ENCODE results near the gene CTPS2. TPM values are rescaled to one million over a fixed set of nuclear protein-coding genes. Genes with fewer than 3 reads are reported as not detected.

Gene CTPS2
- total RNA-seq, 1 experiment from 2014 or later = 20.7 TPM

DNA sequence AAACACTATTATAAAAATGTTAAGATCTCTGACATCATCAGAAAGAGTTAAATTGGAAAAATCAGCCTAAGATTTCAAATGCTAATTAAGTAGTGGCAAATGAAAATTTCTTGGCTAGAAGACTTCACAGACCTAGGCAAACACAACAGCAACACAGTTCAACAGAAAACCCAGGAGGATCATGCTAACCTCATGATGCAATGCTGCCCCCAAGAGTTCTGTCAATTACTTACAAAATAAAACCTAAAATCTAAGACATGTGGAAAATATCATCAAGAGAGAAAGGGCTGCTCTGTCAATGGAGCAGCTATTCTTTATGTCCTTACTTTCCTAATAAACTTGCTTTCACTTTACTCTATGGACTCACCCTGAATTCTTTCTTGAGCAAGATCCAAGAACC lies 41.5 kb downstream of the CTPS2 start:
- DNase-seq = peak in 1 of 2 experiments; percentile 19
- TF ChIP-seq, protein P1, sequence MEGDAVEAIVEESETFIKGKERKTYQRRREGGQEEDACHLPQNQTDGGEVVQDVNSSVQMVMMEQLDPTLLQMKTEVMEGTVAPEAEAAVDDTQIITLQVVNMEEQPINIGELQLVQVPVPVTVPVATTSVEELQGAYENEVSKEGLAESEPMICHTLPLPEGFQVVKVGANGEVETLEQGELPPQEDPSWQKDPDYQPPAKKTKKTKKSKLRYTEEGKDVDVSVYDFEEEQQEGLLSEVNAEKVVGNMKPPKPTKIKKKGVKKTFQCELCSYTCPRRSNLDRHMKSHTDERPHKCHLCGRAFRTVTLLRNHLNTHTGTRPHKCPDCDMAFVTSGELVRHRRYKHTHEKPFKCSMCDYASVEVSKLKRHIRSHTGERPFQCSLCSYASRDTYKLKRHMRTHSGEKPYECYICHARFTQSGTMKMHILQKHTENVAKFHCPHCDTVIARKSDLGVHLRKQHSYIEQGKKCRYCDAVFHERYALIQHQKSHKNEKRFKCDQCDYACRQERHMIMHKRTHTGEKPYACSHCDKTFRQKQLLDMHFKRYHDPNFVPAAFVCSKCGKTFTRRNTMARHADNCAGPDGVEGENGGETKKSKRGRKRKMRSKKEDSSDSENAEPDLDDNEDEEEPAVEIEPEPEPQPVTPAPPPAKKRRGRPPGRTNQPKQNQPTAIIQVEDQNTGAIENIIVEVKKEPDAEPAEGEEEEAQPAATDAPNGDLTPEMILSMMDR (IDR thresholded peaks at IDR 0.05; ENCODE audit: insufficient read depth in 1 of 2, low read depth in 1 of 2, low read length in 1 of 2, severe bottlenecking in 1 of 2, unreplicated experiment in 1 of 2) = peak in 1 of 2 experiments; percentile 24
- POLR2A ChIA-PET = no interaction called here
- CTCF ChIA-PET = no interaction called here
- no peaks in the 10 kb centered on the region for H3K27me3 ChIP-seq (replicated peaks; ENCODE audit: control insufficient read depth, insufficient read depth, low read length)
- H3K36me3 ChIP-seq (ENCODE audit: control insufficient read depth, insufficient read depth, low read length) = no peaks in the 10 kb centered on the region; the same call in 1 of the 2 replicates
- no peaks in the 10 kb centered on the region for H3K4me1 ChIP-seq
- H3K4me3 Mint-ChIP-seq (ENCODE audit: unreplicated experiment) = no peak overlapping the region
- H3K4me3 ChIP-seq (ENCODE audit: low read depth, low read length) = no peak overlapping the region
- no peaks in the 10 kb centered on the region for H3K27me3 Mint-ChIP-seq (ENCODE audit: insufficient read depth, unreplicated experiment)
- H3K4me1 Mint-ChIP-seq (ENCODE audit: low read depth, unreplicated experiment) = no peaks in the 10 kb centered on the region
- H3K9me3 Mint-ChIP-seq (ENCODE audit: unreplicated experiment) = no peaks in the 10 kb centered on the region
- intact Hi-C loops (cut with micrococcal nuclease; ENCODE audit: unreplicated experiment) = loop anchor here (1.0 kb wide), 1 partner anchor 235 kb away; no protein-coding TSS in a partner anchor
- H3K27ac Mint-ChIP-seq (ENCODE audit: unreplicated experiment) = no peak overlapping the region
- no peaks in the 10 kb centered on the region for H3K9me3 ChIP-seq
- no TSS peak for BruUV-seq (replicated peaks)
- peaks cover 6% of the 10 kb centered on the region for H3K36me3 Mint-ChIP-seq (ENCODE audit: insufficient read depth, unreplicated experiment)

GRCh38 chrX:16666541-16666940 lies 45.9 kb downstream of the CTPS2 start:
- CTCF ChIA-PET = no interaction called here
- no peak for DNase-seq
- Mint-ChIP-seq H3K27ac (ENCODE audit: unreplicated experiment) (no peak overlapping the region), H3K9me3 (ENCODE audit: unreplicated experiment) (no peaks in the 10 kb centered on the region), H3K36me3 (ENCODE audit: insufficient read depth, unreplicated experiment) (peaks cover 21% of the 10 kb centered on the region), H3K4me3 (ENCODE audit: unreplicated experiment) (no peak overlapping the region), H3K4me1 (ENCODE audit: low read depth, unreplicated experiment) (peaks cover 11% of the 10 kb centered on the region), H3K27me3 (ENCODE audit: insufficient read depth, unreplicated experiment) (no peaks in the 10 kb centered on the region)
- TF ChIP-seq, protein P1 (IDR thresholded peaks at IDR 0.05; ENCODE audit: insufficient read depth in 1 of 2, low read depth in 1 of 2, low read length in 1 of 2, severe bottlenecking in 1 of 2, unreplicated experiment in 1 of 2) = no peak
- POLR2A ChIA-PET = no interaction called here
- no TSS peak for BruUV-seq (replicated peaks)
- Histone ChIP-seq H3K36me3 (ENCODE audit: control insufficient read depth, insufficient read depth, low read length) (no peaks in the 10 kb centered on the region; the same call in 1 of the 2 replicates), H3K27me3 (replicated peaks; ENCODE audit: control insufficient read depth, insufficient read depth, low read length) (no peaks in the 10 kb centered on the region), H3K9me3 (no peaks in the 10 kb centered on the region), H3K4me1 (no peaks in the 10 kb centered on the region; the same call in 1 of the 2 replicates), H3K4me3 (ENCODE audit: low read depth, low read length) (no peak overlapping the region)
- intact Hi-C loops (cut with micrococcal nuclease; ENCODE audit: unreplicated experiment) = no loop called here

GRCh38 chrX:16665089-16665488 lies 47.4 kb downstream of the CTPS2 start:
- H3K4me3 Mint-ChIP-seq (ENCODE audit: unreplicated experiment) = no peak overlapping the region
- intact Hi-C loops (cut with micrococcal nuclease; ENCODE audit: unreplicated experiment) = no loop called here
- H3K9me3 Mint-ChIP-seq (ENCODE audit: unreplicated experiment) = no peaks in the 10 kb centered on the region
- peaks cover 11% of the 10 kb centered on the region for H3K4me1 Mint-ChIP-seq (ENCODE audit: low read depth, unreplicated experiment)
- ChIA-PET CTCF (no interaction called here), POLR2A (no interaction called here)
- H3K36me3 ChIP-seq (ENCODE audit: control insufficient read depth, insufficient read depth, low read length) = no peaks in the 10 kb centered on the region; the same call in 1 of the 2 replicates
- no peaks in the 10 kb centered on the region for H3K27me3 ChIP-seq (replicated peaks; ENCODE audit: control insufficient read depth, insufficient read depth, low read length)
- TF ChIP-seq, protein P1 (IDR thresholded peaks at IDR 0.05; ENCODE audit: insufficient read depth in 1 of 2, low read depth in 1 of 2, low read length in 1 of 2, severe bottlenecking in 1 of 2, unreplicated experiment in 1 of 2) = no peak
- BruUV-seq (replicated peaks) = no TSS peak
- no peaks in the 10 kb centered on the region for H3K27me3 Mint-ChIP-seq (ENCODE audit: insufficient read depth, unreplicated experiment)
- H3K4me3 ChIP-seq (ENCODE audit: low read depth, low read length) = no peak overlapping the region
- no peak for DNase-seq
- no peak overlapping the region for H3K27ac Mint-ChIP-seq (ENCODE audit: unreplicated experiment)
- no peaks in the 10 kb centered on the region; the same call in 1 of the 2 replicates for H3K4me1 ChIP-seq
- H3K36me3 Mint-ChIP-seq (ENCODE audit: insufficient read depth, unreplicated experiment) = peaks cover 21% of the 10 kb centered on the region
- no peaks in the 10 kb centered on the region for H3K9me3 ChIP-seq
